ENCODE measurements around the gene APOL2.
A peak's percentile ranks its signal among the peaks of the same experiment; 100 is the strongest.
"Not testable (repeated sequence)": the region's sequence is repeated elsewhere in the genome, so short reads cannot be mapped to it uniquely, and the experiment has no call there.

Gene APOL2

GRCh38 chr22:36196254-36197064 lies 42.9 kb downstream of the APOL2 start:
- no peak for DNase-seq

- DNase-seq: peak; percentile 69
Measured at GRCh38 chr22:36194971-36195370, 44.4 kb downstream of the APOL2 start.

GRCh38 chr22:36194385-36194784 lies 44.9 kb downstream of the APOL2 start:
- DNase-seq: no peak

- no peak for DNase-seq
Measured at GRCh38 chr22:36193577-36193976, 45.8 kb downstream of the APOL2 start.

GRCh38 chr22:36193171-36193570 lies 46.2 kb downstream of the APOL2 start:
- no peak for DNase-seq

GRCh38 chr22:36192542-36192941 lies 46.8 kb downstream of the APOL2 start:
- no peak for DNase-seq

- DNase-seq: no peak
Measured at GRCh38 chr22:36191106-36191836, 48.1 kb downstream of the APOL2 start.

GRCh38 chr22:36187862-36188261 lies 51.5 kb downstream of the APOL2 start:
- DNase-seq: not testable (repeated sequence)

- DNase-seq: no peak
Measured at GRCh38 chr22:36185828-36186624, 53.3 kb downstream of the APOL2 start.

GRCh38 chr22:36184433-36185025 lies 54.8 kb downstream of the APOL2 start:
- no peak for DNase-seq

GRCh38 chr22:36183446-36183845 lies 55.9 kb downstream of the APOL2 start:
- no peak for DNase-seq

GRCh38 chr22:36182857-36183256 lies 56.5 kb downstream of the APOL2 start:
- no peak for DNase-seq

GRCh38 chr22:36182056-36182455 lies 57.3 kb downstream of the APOL2 start:
- no peak for DNase-seq

GRCh38 chr22:36180928-36181327 lies 58.4 kb downstream of the APOL2 start:
- DNase-seq: no peak

GRCh38 chr22:36180038-36180880 lies 59.1 kb downstream of the APOL2 start:
- peak; percentile 77 for DNase-seq

GRCh38 chr22:36177160-36177559 lies 62.2 kb downstream of the APOL2 start:
- no peak for DNase-seq
